Body of pancreas (tissue), 4 donors: ENCODE measurements around the gene BLID.

ENCODE experiments used
- POLR2A ChIP-seq, 3 donors: fragments of 450-650 bp; IDR thresholded peaks; one replicate each; pipeline ENCODE4 v1.6.1; 2016; ENCODE audit warnings: antibody characterized with exemption in 3 of 3, mild to moderate bottlenecking in 2 of 3
- TF ChIP-seq, protein P1 (sequence below), 7 experiments: fragments of 450-650 bp in 4 of 7; fragments of 200-600 bp in 3 of 7; sonication (generic) in 3 of 7; IDR thresholded peaks; one replicate each; pipeline ENCODE4 v1.5.1; 2016 to 2019; ENCODE audit warnings: antibody characterized with exemption in 7 of 7

DNA sequence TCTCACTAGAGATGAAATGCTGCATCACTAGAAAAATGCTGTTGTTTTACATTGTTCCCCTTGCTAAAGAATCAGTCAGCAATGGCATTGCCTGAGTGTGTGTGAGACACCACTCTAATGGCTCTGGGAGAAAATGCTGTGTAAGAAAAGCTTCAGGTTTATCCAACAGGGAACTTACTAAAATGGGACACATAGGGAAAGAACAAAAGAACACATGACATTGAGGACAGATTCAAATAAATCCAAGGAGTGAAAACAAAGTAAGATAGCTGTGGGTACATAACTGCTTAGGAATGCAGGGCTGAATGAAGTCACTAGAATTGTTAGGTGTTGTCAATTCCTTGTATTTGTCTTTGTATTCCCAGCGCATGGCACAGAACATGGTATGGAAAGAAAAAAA is 24.2 kb downstream of the BLID start:
- TF ChIP-seq, protein P1, sequence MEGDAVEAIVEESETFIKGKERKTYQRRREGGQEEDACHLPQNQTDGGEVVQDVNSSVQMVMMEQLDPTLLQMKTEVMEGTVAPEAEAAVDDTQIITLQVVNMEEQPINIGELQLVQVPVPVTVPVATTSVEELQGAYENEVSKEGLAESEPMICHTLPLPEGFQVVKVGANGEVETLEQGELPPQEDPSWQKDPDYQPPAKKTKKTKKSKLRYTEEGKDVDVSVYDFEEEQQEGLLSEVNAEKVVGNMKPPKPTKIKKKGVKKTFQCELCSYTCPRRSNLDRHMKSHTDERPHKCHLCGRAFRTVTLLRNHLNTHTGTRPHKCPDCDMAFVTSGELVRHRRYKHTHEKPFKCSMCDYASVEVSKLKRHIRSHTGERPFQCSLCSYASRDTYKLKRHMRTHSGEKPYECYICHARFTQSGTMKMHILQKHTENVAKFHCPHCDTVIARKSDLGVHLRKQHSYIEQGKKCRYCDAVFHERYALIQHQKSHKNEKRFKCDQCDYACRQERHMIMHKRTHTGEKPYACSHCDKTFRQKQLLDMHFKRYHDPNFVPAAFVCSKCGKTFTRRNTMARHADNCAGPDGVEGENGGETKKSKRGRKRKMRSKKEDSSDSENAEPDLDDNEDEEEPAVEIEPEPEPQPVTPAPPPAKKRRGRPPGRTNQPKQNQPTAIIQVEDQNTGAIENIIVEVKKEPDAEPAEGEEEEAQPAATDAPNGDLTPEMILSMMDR (IDR thresholded peaks at IDR 0.05) = no peak
- no peak for TF ChIP-seq POLR2A (IDR thresholded peaks at IDR 0.05)
